A549 (cell line): ENCODE results near the gene NOL7. TPM values are rescaled to one million over a fixed set of nuclear protein-coding genes. Genes with fewer than 3 reads are reported as not detected.

Experiments
- ATAC-seq, 2 experiments: fragments of 200-7000 bp in 1 of 2; fragments of >200 bp in 1 of 2; cut with Nextera tagmentation in 1 of 2; cut with Tn5 transposase in 1 of 2; 3 replicates each; pipeline versions ENCODE4 v1.8.0 to v1.9.1; 2018 to 2020; ENCODE audit warnings: mild to moderate bottlenecking in 1 of 2, moderate library complexity in 1 of 2
- CTCF ChIA-PET: fragments of 300-600 bp; sonication (Branson Sonifier 250); formaldehyde crosslinking; extraction: SDS; loops from one replicate; lab custom pipeline; 2021; ENCODE audit warnings: antibody characterized with exemption, inconsistent platforms; lab: Yijun Ruan, JAX
- POLR2A ChIA-PET: fragments of 350-600 bp; formaldehyde crosslinking; extraction: SDS; loops from one replicate; lab custom pipeline; 2021; ENCODE audit warnings: antibody characterized with exemption, inconsistent platforms; lab: Yijun Ruan, JAX
- DNase-seq, 2 experiments: peaks; one replicate each; pipeline versions ENCODE4 v3.0.0 to v3.0.0-alpha.2; 2011 to 2016; ENCODE audit warnings: low read depth in 1 of 2, low spot score in 1 of 2
- FAIRE-seq: peaks from 2 replicates; lab custom pipeline; 2011; peaks lifted over from hg19 to GRCh38; lab: Jason Lieb, UNC
- H3K27ac ChIP-seq, 2 experiments: fragments of >200 bp; sonication (Bioruptor Twin); formaldehyde crosslinking; 3 replicates each; pipeline ENCODE4 v1.5.1; 2016 to 2017
- H3K4me1 ChIP-seq: fragments of >200 bp; sonication (Bioruptor Twin); formaldehyde crosslinking; 3 replicates; pipeline ENCODE4 v1.6.1; 2016
- H3K4me2 ChIP-seq: fragments of >200 bp; sonication (Bioruptor Twin); formaldehyde crosslinking; 3 replicates; pipeline ENCODE4 v1.6.1; 2016
- H3K4me3 ChIP-seq: fragments of >200 bp; sonication (Bioruptor Twin); formaldehyde crosslinking; 3 replicates; pipeline ENCODE4 v1.5.1; 2016
- H3K9me3 ChIP-seq: fragments of >200 bp; sonication (Bioruptor Twin); formaldehyde crosslinking; 3 replicates; pipeline ENCODE4 v1.6.1; 2016
- BHLHE40 ChIP-seq: IDR thresholded peaks from 2 replicates; pipeline ENCODE4 v1.6.1; 2012; ENCODE audit warnings: low read depth, low read length, inconsistent platforms
- CBX2 ChIP-seq: fragments of 200-600 bp; sonication (generic); IDR thresholded peaks from 2 replicates; pipeline ENCODE4 v1.6.1; 2016; ENCODE audit warnings: low read depth, mild to moderate bottlenecking, borderline replicate concordance
- CHD2 ChIP-seq: fragments of 150-350 bp; IDR thresholded peaks from 2 replicates; pipeline ENCODE4 v1.6.1; 2014; ENCODE audit warnings: low read length; ENCODE audit not compliant: partially characterized antibody
- ESRRA ChIP-seq: fragments of 150-350 bp; IDR thresholded peaks from 2 replicates; pipeline ENCODE4 v1.6.1; 2014; ENCODE audit warnings: mild to moderate bottlenecking, low read length, borderline replicate concordance
- FOSL2 ChIP-seq, 2 experiments: fragments of 450-650 bp in 1 of 2; fragments of >200 bp in 1 of 2; sonication (Bioruptor Twin) in 1 of 2; formaldehyde crosslinking; IDR thresholded peaks; 2 replicates each; pipeline versions ENCODE4 v1.5.0 to v1.6.1; 2016 to 2020; ENCODE audit warnings: mild to moderate bottlenecking in 1 of 2, moderate library complexity in 1 of 2
- GATA3 ChIP-seq: IDR thresholded peaks from 2 replicates; pipeline ENCODE4 v1.6.1; 2012; ENCODE audit warnings: borderline replicate concordance
- HEYL ChIP-seq: fragments of 250-450 bp; sonication (Bioruptor Pico); IDR thresholded peaks from 2 replicates; pipeline ENCODE4 v1.8.0; 2021; ENCODE audit warnings: mild to moderate bottlenecking, moderate library complexity
- MAFK ChIP-seq: fragments of 450-650 bp; IDR thresholded peaks from 2 replicates; pipeline ENCODE4 v1.6.1; 2014; ENCODE audit not compliant: partially characterized antibody
- NFE2L2 ChIP-seq: fragments of 150-350 bp; conservative IDR thresholded peaks from 2 replicates; pipeline ENCODE4 v1.6.1; 2014; ENCODE audit warnings: low read length
- PHF8 ChIP-seq: fragments of 200-600 bp; sonication (generic); IDR thresholded peaks from 2 replicates; pipeline ENCODE4 v1.6.1; 2016; ENCODE audit warnings: low read depth, mild to moderate bottlenecking, antibody characterized with exemption, moderate library complexity, borderline replicate concordance
- POLR2A ChIP-seq: IDR thresholded peaks from 2 replicates; pipeline ENCODE4 v1.6.1; 2012; ENCODE audit warnings: mild to moderate bottlenecking, low read length
- POLR2AphosphoS2 ChIP-seq: conservative IDR thresholded peaks from 2 replicates; pipeline ENCODE4 v1.6.1; 2012; ENCODE audit warnings: low read length, improper control_type of control experiment, inconsistent platforms
- RARB ChIP-seq: fragments of 250-450 bp; sonication (Bioruptor Pico); IDR thresholded peaks from 2 replicates; pipeline ENCODE4 v1.8.0; 2021; ENCODE audit warnings: mild to moderate bottlenecking, moderate library complexity
- RCOR1 ChIP-seq: fragments of 150-350 bp; IDR thresholded peaks from 2 replicates; pipeline ENCODE4 v1.6.1; 2014; ENCODE audit warnings: antibody characterized with exemption, low read length, low read depth
- RFX5 ChIP-seq: fragments of 450-650 bp; IDR thresholded peaks from 2 replicates; pipeline ENCODE4 v1.7.1; 2014; ENCODE audit warnings: antibody characterized with exemption, mild to moderate bottlenecking, moderate library complexity
- RNF2 ChIP-seq: fragments of 200-600 bp; sonication (generic); IDR thresholded peaks from 2 replicates; pipeline ENCODE4 v1.6.1; 2016; ENCODE audit warnings: low read depth, mild to moderate bottlenecking, antibody characterized with exemption, moderate library complexity, borderline replicate concordance
- ZNF302 ChIP-seq: fragments of 250-450 bp; sonication (Bioruptor Pico); IDR thresholded peaks from 2 replicates; pipeline ENCODE4 v1.9.0; 2021; ENCODE audit warnings: inconsistent platforms, mild to moderate bottlenecking, moderate library complexity
- ZSCAN20 ChIP-seq: fragments of 250-450 bp; sonication (Bioruptor Pico); IDR thresholded peaks from 2 replicates; pipeline ENCODE4 v1.8.0; 2022; ENCODE audit warnings: mild to moderate bottlenecking, moderate library complexity
- WGBS: methylation state at CpG from one replicate; pipeline ENCODE4 v1.1.6; 2017; ENCODE audit errors: missing lambda C conversion rate; 5-methylcytosine and 5-hydroxymethylcytosine counted together
- polyA plus RNA-seq, 4 experiments: library from polyadenylated mRNA; depleted of rRNA in 3 of 4; stranded (reverse); fragments of >200 nt; fragmentation: RNase III in 1 of 4; extraction: RNeasy Plus Mini Kit Qiagen cat#74134 plus additional on column Dnase treatment in 1 of 4; gene quantifications; 2 replicates in 3 of 4; 3 replicates in 1 of 4; pipeline ENCODE4 v1.2.3, GENCODE V29; 2011 to 2017
- TF ChIP-seq, protein P1 (sequence below): fragments of 250-450 bp; sonication (Bioruptor Pico); IDR thresholded peaks from 2 replicates; pipeline ENCODE4 v1.5.0; 2020; ENCODE audit warnings: low read depth, mild to moderate bottlenecking, moderate library complexity
- TF ChIP-seq, protein P2 (sequence below): fragments of 250-450 bp; sonication (Bioruptor Pico); IDR thresholded peaks from 2 replicates; pipeline ENCODE4 v1.5.0; 2021; ENCODE audit warnings: mild to moderate bottlenecking, moderate library complexity, borderline replicate concordance
- TF ChIP-seq, protein P3 (sequence below): IDR thresholded peaks from 2 replicates; pipeline ENCODE4 v1.6.1; 2012
- TF ChIP-seq, protein P4 (sequence below): fragments of >200 bp; sonication (Bioruptor Twin); formaldehyde crosslinking; IDR thresholded peaks from 3 replicates; pipeline ENCODE4 v1.5.1; 2016

Gene NOL7
- polyA plus RNA-seq, 2 of the 4 experiments (the other 2 are of a cell fraction), result 75.1 to 85.9 TPM

DNA sequence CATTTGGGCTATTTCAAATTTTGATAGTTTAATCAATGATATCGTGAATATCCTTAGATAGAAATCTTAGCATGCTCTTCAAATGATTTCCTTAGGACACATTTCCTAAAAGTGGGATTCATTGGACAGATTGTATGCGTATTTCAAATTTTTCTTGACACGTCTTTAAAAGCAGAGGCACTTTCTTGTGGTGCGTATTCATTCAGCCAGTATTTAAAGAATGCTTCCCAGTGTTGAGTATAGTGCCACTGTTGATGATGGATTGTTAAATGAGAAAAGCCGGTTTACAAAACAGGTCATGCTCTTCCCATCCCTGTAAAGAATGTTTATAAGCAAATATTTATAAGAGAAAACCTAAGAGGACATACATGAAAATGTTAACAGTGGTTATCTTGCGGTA lies 15.1 kb upstream of the NOL7 start:
- Histone ChIP-seq H3K4me1 (no peaks in the 10 kb centered on the region), H3K27ac (no peak overlapping the region), H3K4me3 (no peak overlapping the region), H3K9me3 (no peaks in the 10 kb centered on the region), H3K4me2 (no peak overlapping the region)
- no peak for ATAC-seq
- TF ChIP-seq ESRRA (no peak), GATA3 (no peak), NFE2L2 (no peak), CBX2 (no peak), RFX5 (no peak), POLR2AphosphoS2 (no peak), BHLHE40 (no peak)
- TF ChIP-seq, protein P1, sequence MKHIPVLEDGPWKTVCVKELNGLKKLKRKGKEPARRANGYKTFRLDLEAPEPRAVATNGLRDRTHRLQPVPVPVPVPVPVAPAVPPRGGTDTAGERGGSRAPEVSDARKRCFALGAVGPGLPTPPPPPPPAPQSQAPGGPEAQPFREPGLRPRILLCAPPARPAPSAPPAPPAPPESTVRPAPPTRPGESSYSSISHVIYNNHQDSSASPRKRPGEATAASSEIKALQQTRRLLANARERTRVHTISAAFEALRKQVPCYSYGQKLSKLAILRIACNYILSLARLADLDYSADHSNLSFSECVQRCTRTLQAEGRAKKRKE, result no peak
- TF ChIP-seq, protein P2, sequence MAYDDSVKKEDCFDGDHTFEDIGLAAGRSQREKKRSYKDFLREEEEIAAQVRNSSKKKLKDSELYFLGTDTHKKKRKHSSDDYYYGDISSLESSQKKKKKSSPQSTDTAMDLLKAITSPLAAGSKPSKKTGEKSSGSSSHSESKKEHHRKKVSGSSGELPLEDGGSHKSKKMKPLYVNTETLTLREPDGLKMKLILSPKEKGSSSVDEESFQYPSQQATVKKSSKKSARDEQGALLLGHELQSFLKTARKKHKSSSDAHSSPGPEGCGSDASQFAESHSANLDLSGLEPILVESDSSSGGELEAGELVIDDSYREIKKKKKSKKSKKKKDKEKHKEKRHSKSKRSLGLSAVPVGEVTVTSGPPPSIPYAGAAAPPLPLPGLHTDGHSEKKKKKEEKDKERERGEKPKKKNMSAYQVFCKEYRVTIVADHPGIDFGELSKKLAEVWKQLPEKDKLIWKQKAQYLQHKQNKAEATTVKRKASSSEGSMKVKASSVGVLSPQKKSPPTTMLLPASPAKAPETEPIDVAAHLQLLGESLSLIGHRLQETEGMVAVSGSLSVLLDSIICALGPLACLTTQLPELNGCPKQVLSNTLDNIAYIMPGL (CRISPR knock-in tag), result no peak
- CTCF ChIA-PET, result interaction anchor here (0.6 kb wide), 1 partner anchor 29 kb away, joined by 3 read pairs; no protein-coding TSS in a partner anchor
- 94% methylated on average over 6 of the region's 6 CpGs for WGBS
- no peak for DNase-seq
- no peak for FAIRE-seq
- POLR2A ChIA-PET, result no interaction called here

DNA sequence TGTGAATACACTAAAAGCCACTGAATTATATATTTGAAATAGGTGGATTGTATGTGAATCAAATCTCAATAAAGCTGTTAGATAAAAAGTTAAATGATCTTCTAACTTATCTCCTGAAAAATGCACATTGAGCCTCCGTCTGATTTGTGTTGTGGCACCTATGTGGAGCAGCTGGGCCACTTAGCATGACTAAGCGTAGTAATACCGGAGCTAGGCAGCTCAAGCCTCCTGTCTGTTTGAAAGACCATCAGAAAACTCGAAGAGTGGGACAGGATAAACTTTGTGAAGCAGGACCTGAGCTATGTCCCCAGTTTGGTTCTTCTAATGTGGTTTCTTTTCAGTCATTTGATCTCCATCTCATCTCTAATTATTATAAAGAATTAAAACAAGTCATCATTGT lies 11.0 kb upstream of the NOL7 start:
- no peak for FAIRE-seq
- no peaks in the 10 kb centered on the region for H3K4me1 ChIP-seq

DNA sequence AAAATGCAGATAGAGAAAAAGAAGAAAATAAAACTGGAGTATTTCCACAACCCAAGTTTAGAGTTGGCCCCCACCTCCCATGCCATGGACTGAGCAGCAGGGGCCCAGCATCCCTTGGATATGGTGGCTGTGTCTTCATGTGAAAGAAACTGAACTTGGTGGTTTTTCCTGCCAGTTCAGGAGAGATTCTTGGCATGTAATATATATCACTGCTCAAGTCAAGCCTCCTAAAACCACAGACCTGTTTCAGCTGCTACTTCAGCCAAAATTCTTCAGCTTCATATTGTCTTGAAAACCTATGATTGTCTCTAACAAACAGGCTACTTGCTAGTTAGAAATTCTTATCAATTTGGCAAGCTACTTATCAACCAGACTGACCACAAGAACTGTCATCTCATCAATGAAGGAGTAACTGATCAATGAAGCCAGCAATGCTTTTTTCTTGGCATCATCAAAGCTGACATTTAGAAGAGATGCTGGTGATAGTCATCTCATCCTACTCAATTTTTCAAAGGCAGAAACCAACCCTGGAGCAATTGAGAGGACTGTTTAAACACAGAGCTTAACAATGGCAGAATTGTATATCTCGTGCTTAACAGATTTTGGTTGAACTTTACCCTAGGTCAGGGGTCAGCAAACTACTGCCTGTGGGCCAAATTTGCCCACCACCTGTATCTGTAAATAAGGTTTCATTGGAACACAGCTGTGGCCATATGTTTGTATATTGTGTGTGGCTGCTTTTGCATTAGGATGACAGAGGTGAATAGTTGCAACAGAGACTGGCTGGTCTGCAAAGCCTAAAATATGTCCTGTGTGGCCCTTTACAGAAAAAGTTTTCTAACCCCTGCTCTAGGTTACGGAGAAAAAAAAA lies 10.4 kb upstream of the NOL7 start:
- H3K27ac ChIP-seq, result no peak overlapping the region
- no peaks in the 10 kb centered on the region for H3K4me1 ChIP-seq
- DNase-seq, result no peak
- no peak for ATAC-seq
- no peaks in the 10 kb centered on the region for H3K9me3 ChIP-seq
- no peak for FAIRE-seq
- TF ChIP-seq, protein P1, result no peak
- no peak for TF ChIP-seq RARB (CRISPR knock-in tag)
- TF ChIP-seq ESRRA, result no peak
- no peak for TF ChIP-seq HEYL (CRISPR knock-in tag)
- TF ChIP-seq FOSL2 (IDR thresholded peaks at IDR 0.05), result no peak
- no peak for TF ChIP-seq FOSL2 (CRISPR knock-in tag; IDR thresholded peaks at IDR 0.05)
- TF ChIP-seq, protein P3, sequence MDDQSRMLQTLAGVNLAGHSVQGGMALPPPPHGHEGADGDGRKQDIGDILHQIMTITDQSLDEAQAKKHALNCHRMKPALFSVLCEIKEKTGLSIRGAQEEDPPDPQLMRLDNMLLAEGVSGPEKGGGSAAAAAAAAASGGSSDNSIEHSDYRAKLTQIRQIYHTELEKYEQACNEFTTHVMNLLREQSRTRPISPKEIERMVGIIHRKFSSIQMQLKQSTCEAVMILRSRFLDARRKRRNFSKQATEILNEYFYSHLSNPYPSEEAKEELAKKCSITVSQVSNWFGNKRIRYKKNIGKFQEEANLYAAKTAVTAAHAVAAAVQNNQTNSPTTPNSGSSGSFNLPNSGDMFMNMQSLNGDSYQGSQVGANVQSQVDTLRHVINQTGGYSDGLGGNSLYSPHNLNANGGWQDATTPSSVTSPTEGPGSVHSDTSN, result no peak
- TF ChIP-seq, protein P4, sequence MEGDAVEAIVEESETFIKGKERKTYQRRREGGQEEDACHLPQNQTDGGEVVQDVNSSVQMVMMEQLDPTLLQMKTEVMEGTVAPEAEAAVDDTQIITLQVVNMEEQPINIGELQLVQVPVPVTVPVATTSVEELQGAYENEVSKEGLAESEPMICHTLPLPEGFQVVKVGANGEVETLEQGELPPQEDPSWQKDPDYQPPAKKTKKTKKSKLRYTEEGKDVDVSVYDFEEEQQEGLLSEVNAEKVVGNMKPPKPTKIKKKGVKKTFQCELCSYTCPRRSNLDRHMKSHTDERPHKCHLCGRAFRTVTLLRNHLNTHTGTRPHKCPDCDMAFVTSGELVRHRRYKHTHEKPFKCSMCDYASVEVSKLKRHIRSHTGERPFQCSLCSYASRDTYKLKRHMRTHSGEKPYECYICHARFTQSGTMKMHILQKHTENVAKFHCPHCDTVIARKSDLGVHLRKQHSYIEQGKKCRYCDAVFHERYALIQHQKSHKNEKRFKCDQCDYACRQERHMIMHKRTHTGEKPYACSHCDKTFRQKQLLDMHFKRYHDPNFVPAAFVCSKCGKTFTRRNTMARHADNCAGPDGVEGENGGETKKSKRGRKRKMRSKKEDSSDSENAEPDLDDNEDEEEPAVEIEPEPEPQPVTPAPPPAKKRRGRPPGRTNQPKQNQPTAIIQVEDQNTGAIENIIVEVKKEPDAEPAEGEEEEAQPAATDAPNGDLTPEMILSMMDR, result no peak
- no peak for TF ChIP-seq MAFK
- no peak for TF ChIP-seq CBX2
- TF ChIP-seq RCOR1, result no peak
- H3K4me3 ChIP-seq, result no peak overlapping the region
- no peak overlapping the region for H3K4me2 ChIP-seq
- WGBS, result 89% methylated on average over 2 of the region's 2 CpGs
- POLR2A ChIA-PET, result no interaction called here
- CTCF ChIA-PET, result interaction anchor here (1.2 kb wide), 1 partner anchor 10 kb away, joined by 3 read pairs; no protein-coding TSS in a partner anchor

More for the DNA sequence above, 11.0 kb upstream of the NOL7 start:
- ChIA-PET CTCF (interaction anchor here (1.2 kb wide), 1 partner anchor 10 kb away, joined by 3 read pairs; no protein-coding TSS in a partner anchor), POLR2A (no interaction called here)
- H3K4me3 ChIP-seq, result no peak overlapping the region
- no peak for DNase-seq
- TF ChIP-seq, protein P4, result no peak
- no peak for TF ChIP-seq NFE2L2
- no peak for TF ChIP-seq PHF8
- TF ChIP-seq POLR2A, result no peak
- no peak for TF ChIP-seq CHD2
- TF ChIP-seq ZSCAN20 (CRISPR knock-in tag), result no peak
- no peak for TF ChIP-seq ZNF302 (CRISPR knock-in tag)
- no peak for TF ChIP-seq FOSL2 (IDR thresholded peaks at IDR 0.05)
- no peak for TF ChIP-seq FOSL2 (CRISPR knock-in tag; IDR thresholded peaks at IDR 0.05)
- no peak for TF ChIP-seq RNF2
- no peak for ATAC-seq
- no peak overlapping the region for H3K4me2 ChIP-seq
- 69% methylated on average over 4 of the region's 4 CpGs for WGBS
- no peaks in the 10 kb centered on the region for H3K9me3 ChIP-seq
- no peak overlapping the region for H3K27ac ChIP-seq
